ENCODE data around the gene PARD3B. TPM values are rescaled to one million over a fixed set of nuclear protein-coding genes. Genes with fewer than 3 reads are reported as not detected.

Gene PARD3B
- total and polyA plus RNA-seq, 2 experiments from 2014 or later, result 3.5 to 4.4 TPM

GRCh38 chr2:205077159-205077558, 531.9 kb downstream of the PARD3B start:
- H3F3A ChIP-seq (replicated peaks; ENCODE audit: low read depth), result no peaks in the 10 kb centered on the region
- no peaks in the 10 kb centered on the region for H3K27me3 Mint-ChIP-seq (ENCODE audit: insufficient read depth, low read depth, poor library complexity)
- TF ChIP-seq POLR2AphosphoS5 (IDR thresholded peaks at IDR 0.05; ENCODE audit: low read depth) (no peak), STAT1 (IDR thresholded peaks at IDR 0.05; ENCODE audit: unreplicated experiment) (no peak), ZNF114 (CRISPR knock-in tag; IDR thresholded peaks at IDR 0.05) (no peak), EZH2 (IDR thresholded peaks at IDR 0.05; ENCODE audit: low read depth, unreplicated experiment) (no peak), NANOG (IDR thresholded peaks at IDR 0.05; ENCODE audit: borderline replicate concordance) (no peak), REST (IDR thresholded peaks at IDR 0.05; ENCODE audit: unreplicated experiment) (no peak), EZH2phosphoT487 (IDR thresholded peaks at IDR 0.05; ENCODE audit: unreplicated experiment) (no peak), ZNF331 (CRISPR knock-in tag; IDR thresholded peaks at IDR 0.05; ENCODE audit: low read depth) (no peak), JUNB (IDR thresholded peaks at IDR 0.05; ENCODE audit: unreplicated experiment) (no peak), CREB1 (CRISPR knock-in tag; IDR thresholded peaks at IDR 0.05; ENCODE audit: low read depth) (no peak)
- TF ChIP-seq, protein P1, sequence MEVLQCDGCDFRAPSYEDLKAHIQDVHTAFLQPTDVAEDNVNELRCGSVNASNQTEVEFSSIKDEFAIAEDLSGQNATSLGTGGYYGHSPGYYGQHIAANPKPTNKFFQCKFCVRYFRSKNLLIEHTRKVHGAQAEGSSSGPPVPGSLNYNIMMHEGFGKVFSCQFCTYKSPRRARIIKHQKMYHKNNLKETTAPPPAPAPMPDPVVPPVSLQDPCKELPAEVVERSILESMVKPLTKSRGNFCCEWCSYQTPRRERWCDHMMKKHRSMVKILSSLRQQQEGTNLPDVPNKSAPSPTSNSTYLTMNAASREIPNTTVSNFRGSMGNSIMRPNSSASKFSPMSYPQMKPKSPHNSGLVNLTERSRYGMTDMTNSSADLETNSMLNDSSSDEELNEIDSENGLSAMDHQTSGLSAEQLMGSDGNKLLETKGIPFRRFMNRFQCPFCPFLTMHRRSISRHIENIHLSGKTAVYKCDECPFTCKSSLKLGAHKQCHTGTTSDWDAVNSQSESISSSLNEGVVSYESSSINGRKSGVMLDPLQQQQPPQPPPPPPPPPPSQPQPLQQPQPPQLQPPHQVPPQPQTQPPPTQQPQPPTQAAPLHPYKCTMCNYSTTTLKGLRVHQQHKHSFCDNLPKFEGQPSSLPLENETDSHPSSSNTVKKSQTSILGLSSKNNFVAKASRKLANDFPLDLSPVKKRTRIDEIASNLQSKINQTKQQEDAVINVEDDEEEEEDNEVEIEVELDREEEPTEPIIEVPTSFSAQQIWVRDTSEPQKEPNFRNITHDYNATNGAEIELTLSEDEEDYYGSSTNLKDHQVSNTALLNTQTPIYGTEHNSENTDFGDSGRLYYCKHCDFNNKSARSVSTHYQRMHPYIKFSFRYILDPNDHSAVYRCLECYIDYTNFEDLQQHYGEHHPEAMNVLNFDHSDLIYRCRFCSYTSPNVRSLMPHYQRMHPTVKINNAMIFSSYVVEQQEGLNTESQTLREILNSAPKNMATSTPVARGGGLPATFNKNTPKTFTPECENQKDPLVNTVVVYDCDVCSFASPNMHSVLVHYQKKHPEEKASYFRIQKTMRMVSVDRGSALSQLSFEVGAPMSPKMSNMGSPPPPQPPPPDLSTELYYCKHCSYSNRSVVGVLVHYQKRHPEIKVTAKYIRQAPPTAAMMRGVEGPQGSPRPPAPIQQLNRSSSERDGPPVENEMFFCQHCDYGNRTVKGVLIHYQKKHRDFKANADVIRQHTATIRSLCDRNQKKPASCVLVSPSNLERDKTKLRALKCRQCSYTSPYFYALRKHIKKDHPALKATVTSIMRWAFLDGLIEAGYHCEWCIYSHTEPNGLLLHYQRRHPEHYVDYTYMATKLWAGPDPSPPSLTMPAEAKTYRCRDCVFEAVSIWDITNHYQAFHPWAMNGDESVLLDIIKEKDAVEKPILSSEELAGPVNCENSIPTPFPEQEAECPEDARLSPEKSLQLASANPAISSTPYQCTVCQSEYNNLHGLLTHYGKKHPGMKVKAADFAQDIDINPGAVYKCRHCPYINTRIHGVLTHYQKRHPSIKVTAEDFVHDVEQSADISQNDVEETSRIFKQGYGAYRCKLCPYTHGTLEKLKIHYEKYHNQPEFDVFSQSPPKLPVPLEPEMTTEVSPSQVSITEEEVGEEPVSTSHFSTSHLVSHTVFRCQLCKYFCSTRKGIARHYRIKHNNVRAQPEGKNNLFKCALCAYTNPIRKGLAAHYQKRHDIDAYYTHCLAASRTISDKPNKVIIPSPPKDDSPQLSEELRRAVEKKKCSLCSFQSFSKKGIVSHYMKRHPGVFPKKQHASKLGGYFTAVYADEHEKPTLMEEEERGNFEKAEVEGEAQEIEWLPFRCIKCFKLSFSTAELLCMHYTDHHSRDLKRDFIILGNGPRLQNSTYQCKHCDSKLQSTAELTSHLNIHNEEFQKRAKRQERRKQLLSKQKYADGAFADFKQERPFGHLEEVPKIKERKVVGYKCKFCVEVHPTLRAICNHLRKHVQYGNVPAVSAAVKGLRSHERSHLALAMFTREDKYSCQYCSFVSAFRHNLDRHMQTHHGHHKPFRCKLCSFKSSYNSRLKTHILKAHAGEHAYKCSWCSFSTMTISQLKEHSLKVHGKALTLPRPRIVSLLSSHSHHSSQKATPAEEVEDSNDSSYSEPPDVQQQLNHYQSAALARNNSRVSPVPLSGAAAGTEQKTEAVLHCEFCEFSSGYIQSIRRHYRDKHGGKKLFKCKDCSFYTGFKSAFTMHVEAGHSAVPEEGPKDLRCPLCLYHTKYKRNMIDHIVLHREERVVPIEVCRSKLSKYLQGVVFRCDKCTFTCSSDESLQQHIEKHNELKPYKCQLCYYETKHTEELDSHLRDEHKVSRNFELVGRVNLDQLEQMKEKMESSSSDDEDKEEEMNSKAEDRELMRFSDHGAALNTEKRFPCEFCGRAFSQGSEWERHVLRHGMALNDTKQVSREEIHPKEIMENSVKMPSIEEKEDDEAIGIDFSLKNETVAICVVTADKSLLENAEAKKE (CRISPR knock-in tag; IDR thresholded peaks at IDR 0.05), result no peak
- TF ChIP-seq, protein P2, sequence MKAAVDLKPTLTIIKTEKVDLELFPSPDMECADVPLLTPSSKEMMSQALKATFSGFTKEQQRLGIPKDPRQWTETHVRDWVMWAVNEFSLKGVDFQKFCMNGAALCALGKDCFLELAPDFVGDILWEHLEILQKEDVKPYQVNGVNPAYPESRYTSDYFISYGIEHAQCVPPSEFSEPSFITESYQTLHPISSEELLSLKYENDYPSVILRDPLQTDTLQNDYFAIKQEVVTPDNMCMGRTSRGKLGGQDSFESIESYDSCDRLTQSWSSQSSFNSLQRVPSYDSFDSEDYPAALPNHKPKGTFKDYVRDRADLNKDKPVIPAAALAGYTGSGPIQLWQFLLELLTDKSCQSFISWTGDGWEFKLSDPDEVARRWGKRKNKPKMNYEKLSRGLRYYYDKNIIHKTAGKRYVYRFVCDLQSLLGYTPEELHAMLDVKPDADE (IDR thresholded peaks at IDR 0.05), result no peak
- TF ChIP-seq, protein P3, sequence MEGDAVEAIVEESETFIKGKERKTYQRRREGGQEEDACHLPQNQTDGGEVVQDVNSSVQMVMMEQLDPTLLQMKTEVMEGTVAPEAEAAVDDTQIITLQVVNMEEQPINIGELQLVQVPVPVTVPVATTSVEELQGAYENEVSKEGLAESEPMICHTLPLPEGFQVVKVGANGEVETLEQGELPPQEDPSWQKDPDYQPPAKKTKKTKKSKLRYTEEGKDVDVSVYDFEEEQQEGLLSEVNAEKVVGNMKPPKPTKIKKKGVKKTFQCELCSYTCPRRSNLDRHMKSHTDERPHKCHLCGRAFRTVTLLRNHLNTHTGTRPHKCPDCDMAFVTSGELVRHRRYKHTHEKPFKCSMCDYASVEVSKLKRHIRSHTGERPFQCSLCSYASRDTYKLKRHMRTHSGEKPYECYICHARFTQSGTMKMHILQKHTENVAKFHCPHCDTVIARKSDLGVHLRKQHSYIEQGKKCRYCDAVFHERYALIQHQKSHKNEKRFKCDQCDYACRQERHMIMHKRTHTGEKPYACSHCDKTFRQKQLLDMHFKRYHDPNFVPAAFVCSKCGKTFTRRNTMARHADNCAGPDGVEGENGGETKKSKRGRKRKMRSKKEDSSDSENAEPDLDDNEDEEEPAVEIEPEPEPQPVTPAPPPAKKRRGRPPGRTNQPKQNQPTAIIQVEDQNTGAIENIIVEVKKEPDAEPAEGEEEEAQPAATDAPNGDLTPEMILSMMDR (conservative IDR thresholded peaks at IDR 0.05; ENCODE audit: low read depth in 2 of 2), result no peak

More at GRCh38 chr2:205077159-205077558, 531.9 kb downstream of the PARD3B start:
- H3K4me3 ChIP-seq, result no peak overlapping the region
- DNase-seq (ENCODE audit: low spot score), result no peak
- H3K79me2 ChIP-seq (replicated peaks; ENCODE audit: insufficient read depth), result no peaks in the 10 kb centered on the region
- H3K4me1 ChIP-seq (ENCODE audit: insufficient read depth), result peaks cover 8% of the 10 kb centered on the region
- ATAC-seq, result no peak
- no peaks in the 10 kb centered on the region for H3K9me2 ChIP-seq (ENCODE audit: insufficient read depth)
- H3K4me3 Mint-ChIP-seq, result no peak overlapping the region
- no peak overlapping the region for H3K27ac Mint-ChIP-seq
- no peaks in the 10 kb centered on the region for H3K27me3 ChIP-seq (ENCODE audit: insufficient read depth)
- H2AFZ ChIP-seq, result no peak overlapping the region
- no peaks in the 10 kb centered on the region for H4K20me1 ChIP-seq (replicated peaks; ENCODE audit: insufficient read depth)
- peaks cover 14% of the 10 kb centered on the region for H3K4me1 Mint-ChIP-seq
- H3K36me3 ChIP-seq (ENCODE audit: insufficient read depth), result no peaks in the 10 kb centered on the region
- no peak overlapping the region for H3K4me2 ChIP-seq
- H3K9me3 Mint-ChIP-seq, result no peaks in the 10 kb centered on the region
- H3K27ac ChIP-seq (ENCODE audit: low read depth), result no peak overlapping the region
- H3K36me3 Mint-ChIP-seq (ENCODE audit: low read depth), result no peaks in the 10 kb centered on the region
